HEK293 (cell line): Measurements from ENCODE around the gene TMEM72.

Source experiments
- BCL11A ChIP-seq: fragments of 450-650 bp; formaldehyde crosslinking; IDR thresholded peaks from 2 replicates; pipeline ENCODE4 v1.5.1; 2016; ENCODE audit warnings: low read depth, missing biosample characterization, missing genetic modification characterization
- FEZF1 ChIP-seq: fragments of 450-650 bp; formaldehyde crosslinking; IDR thresholded peaks from 2 replicates; pipeline ENCODE4 v1.5.1; 2016; ENCODE audit warnings: missing biosample characterization, missing genetic modification characterization
- KLF9 ChIP-seq: fragments of 450-650 bp; formaldehyde crosslinking; IDR thresholded peaks from 2 replicates; pipeline ENCODE4 v1.5.1; 2016; ENCODE audit warnings: missing biosample characterization, missing genetic modification characterization, low read depth
- MEIS1 ChIP-seq: sonication (generic); formaldehyde crosslinking; IDR thresholded peaks from 2 replicates; pipeline ENCODE4 v1.8.1; 2022; ENCODE audit warnings: missing genetic modification reagents, mild to moderate bottlenecking, borderline replicate concordance
- YY2 ChIP-seq: fragments of 450-650 bp; formaldehyde crosslinking; IDR thresholded peaks from 2 replicates; pipeline ENCODE4 v1.5.1; 2016; ENCODE audit warnings: missing biosample characterization, missing genetic modification characterization
- ZBTB8A ChIP-seq: fragments of 450-650 bp; formaldehyde crosslinking; IDR thresholded peaks from 2 replicates; pipeline ENCODE4 v1.5.1; 2016; ENCODE audit warnings: missing biosample characterization, missing genetic modification characterization
- ZEB2 ChIP-seq: fragments of 450-650 bp; formaldehyde crosslinking; IDR thresholded peaks from 2 replicates; pipeline ENCODE4 v1.5.1; 2016; ENCODE audit warnings: missing biosample characterization, missing genetic modification characterization
- ZFP37 ChIP-seq: fragments of 450-650 bp; formaldehyde crosslinking; IDR thresholded peaks from 2 replicates; pipeline ENCODE4 v1.5.1; 2016; ENCODE audit warnings: missing biosample characterization, missing genetic modification characterization
- ZNF133 ChIP-seq: fragments of 450-650 bp; formaldehyde crosslinking; IDR thresholded peaks from 2 replicates; pipeline ENCODE4 v1.5.1; 2016; ENCODE audit warnings: missing biosample characterization, missing genetic modification characterization
- ZNF138 ChIP-seq: fragments of 450-650 bp; formaldehyde crosslinking; IDR thresholded peaks from 2 replicates; pipeline ENCODE4 v1.5.1; 2016; ENCODE audit warnings: missing biosample characterization, missing genetic modification characterization, borderline replicate concordance
- ZNF155 ChIP-seq: fragments of 450-650 bp; formaldehyde crosslinking; IDR thresholded peaks from 2 replicates; pipeline ENCODE4 v1.5.1; 2016; ENCODE audit warnings: missing biosample characterization, missing genetic modification characterization
- ZNF16 ChIP-seq: fragments of 450-650 bp; formaldehyde crosslinking; IDR thresholded peaks from 2 replicates; pipeline ENCODE4 v1.5.1; 2016; ENCODE audit warnings: low read depth, missing biosample characterization, missing genetic modification characterization
- ZNF23 ChIP-seq: fragments of 450-650 bp; formaldehyde crosslinking; IDR thresholded peaks from 2 replicates; pipeline ENCODE4 v1.5.1; 2016; ENCODE audit warnings: missing biosample characterization, missing genetic modification characterization, borderline replicate concordance
- ZNF24 ChIP-seq: fragments of 450-650 bp; formaldehyde crosslinking; IDR thresholded peaks from 2 replicates; pipeline ENCODE4 v1.5.1; 2016; ENCODE audit warnings: missing biosample characterization, missing genetic modification characterization
- ZNF394 ChIP-seq: fragments of 450-650 bp; formaldehyde crosslinking; IDR thresholded peaks from 2 replicates; pipeline ENCODE4 v1.5.1; 2016; ENCODE audit warnings: missing biosample characterization, missing genetic modification characterization, mild to moderate bottlenecking, moderate library complexity, borderline replicate concordance
- ZNF560 ChIP-seq: fragments of 450-650 bp; formaldehyde crosslinking; IDR thresholded peaks from 2 replicates; pipeline ENCODE4 v1.5.1; 2017; ENCODE audit warnings: missing biosample characterization, missing genetic modification characterization, borderline replicate concordance
- ZNF571 ChIP-seq: fragments of 450-650 bp; formaldehyde crosslinking; IDR thresholded peaks from 2 replicates; pipeline ENCODE4 v1.5.0; 2017; ENCODE audit warnings: missing biosample characterization, missing genetic modification characterization
- ZNF585B ChIP-seq: fragments of 450-650 bp; formaldehyde crosslinking; IDR thresholded peaks from 2 replicates; pipeline ENCODE4 v1.5.1; 2016; ENCODE audit warnings: missing biosample characterization, missing genetic modification characterization
- ZNF670 ChIP-seq: fragments of 450-650 bp; formaldehyde crosslinking; IDR thresholded peaks from 2 replicates; pipeline ENCODE4 v1.5.1; 2016; ENCODE audit warnings: missing biosample characterization, missing genetic modification characterization, low read depth
- ZNF677 ChIP-seq: fragments of 450-650 bp; IDR thresholded peaks from 2 replicates; pipeline ENCODE4 v1.5.0; 2018; ENCODE audit warnings: missing biosample characterization, mild to moderate bottlenecking, missing genetic modification characterization, moderate library complexity
- ZNF791 ChIP-seq: fragments of 450-650 bp; formaldehyde crosslinking; IDR thresholded peaks from 2 replicates; pipeline ENCODE4 v1.5.1; 2016; ENCODE audit warnings: missing biosample characterization, missing genetic modification characterization
- TF ChIP-seq, protein P1 (sequence below): fragments of 450-650 bp; formaldehyde crosslinking; conservative IDR thresholded peaks from 2 replicates; pipeline ENCODE4 v1.5.1; 2016; ENCODE audit warnings: low read depth, missing biosample characterization, missing genetic modification characterization
- TF ChIP-seq, protein P2 (sequence below): fragments of 450-650 bp; formaldehyde crosslinking; IDR thresholded peaks from 2 replicates; pipeline ENCODE4 v1.5.1; 2016; ENCODE audit warnings: missing biosample characterization, missing genetic modification characterization
- TF ChIP-seq, protein P3 (sequence below): fragments of 450-650 bp; formaldehyde crosslinking; IDR thresholded peaks from 2 replicates; pipeline ENCODE4 v1.5.1; 2017; ENCODE audit warnings: missing biosample characterization, missing genetic modification characterization
- TF ChIP-seq, protein P4 (sequence below): fragments of 450-650 bp; formaldehyde crosslinking; IDR thresholded peaks from 2 replicates; pipeline ENCODE4 v1.5.1; 2016; ENCODE audit warnings: missing biosample characterization, missing genetic modification characterization
- TF ChIP-seq, protein P5 (sequence below): fragments of 450-650 bp; formaldehyde crosslinking; IDR thresholded peaks from 2 replicates; pipeline ENCODE4 v1.5.1; 2016; ENCODE audit warnings: missing biosample characterization, missing genetic modification characterization
- TF ChIP-seq, protein P6 (sequence below): fragments of 450-650 bp; formaldehyde crosslinking; IDR thresholded peaks from 2 replicates; pipeline ENCODE4 v1.5.1; 2016; ENCODE audit warnings: missing biosample characterization, missing genetic modification characterization
- TF ChIP-seq, protein P7 (sequence below): fragments of 450-650 bp; formaldehyde crosslinking; IDR thresholded peaks from 2 replicates; pipeline ENCODE4 v1.5.1; 2017; ENCODE audit warnings: missing biosample characterization, mild to moderate bottlenecking, missing genetic modification characterization, moderate library complexity

TMEM72 gene

DNA sequence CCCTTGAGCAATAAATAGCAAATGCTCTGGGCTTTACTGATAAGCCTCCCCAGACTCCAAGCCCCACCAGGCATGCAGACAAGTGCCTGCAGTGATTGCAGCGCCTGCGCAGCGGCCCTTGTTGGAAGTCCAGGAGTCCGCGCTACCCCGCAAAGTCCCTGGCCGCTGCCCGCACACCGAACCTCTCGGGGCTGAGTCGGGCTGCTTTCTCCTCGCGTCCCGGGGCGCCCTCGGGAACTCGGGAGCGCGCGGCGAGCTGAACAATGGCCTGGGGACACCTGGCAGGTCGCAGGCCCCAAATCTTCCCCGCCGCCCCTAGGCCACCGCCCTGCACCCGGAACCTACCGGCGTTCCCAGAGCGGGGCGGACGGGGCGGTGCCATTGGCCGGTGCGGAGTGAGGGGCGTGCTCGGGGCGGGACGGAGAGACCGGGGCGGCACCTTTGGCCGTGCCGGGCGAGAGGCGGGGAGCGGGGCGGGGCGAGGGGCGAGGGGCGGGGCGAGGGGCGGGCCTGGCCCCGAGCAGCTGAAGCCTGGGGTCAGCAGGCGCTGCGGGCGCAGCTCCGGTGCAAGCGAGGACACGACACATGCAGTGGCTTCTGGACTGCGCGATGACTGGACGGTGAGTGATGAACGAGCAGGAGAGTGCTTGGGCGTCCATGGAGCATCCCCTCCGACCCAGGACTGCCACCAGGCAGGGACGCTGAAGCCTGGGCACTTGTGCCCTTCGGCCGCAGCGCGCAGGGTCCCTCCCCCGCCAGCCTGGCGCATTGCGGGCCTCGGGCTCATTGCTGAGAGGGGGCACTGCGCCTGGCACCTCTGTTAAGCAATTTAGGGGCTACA is 48.3 kb downstream of the TMEM72 start, which contains the start of gene RASSF4 (continued):
- TF ChIP-seq, protein P1, sequence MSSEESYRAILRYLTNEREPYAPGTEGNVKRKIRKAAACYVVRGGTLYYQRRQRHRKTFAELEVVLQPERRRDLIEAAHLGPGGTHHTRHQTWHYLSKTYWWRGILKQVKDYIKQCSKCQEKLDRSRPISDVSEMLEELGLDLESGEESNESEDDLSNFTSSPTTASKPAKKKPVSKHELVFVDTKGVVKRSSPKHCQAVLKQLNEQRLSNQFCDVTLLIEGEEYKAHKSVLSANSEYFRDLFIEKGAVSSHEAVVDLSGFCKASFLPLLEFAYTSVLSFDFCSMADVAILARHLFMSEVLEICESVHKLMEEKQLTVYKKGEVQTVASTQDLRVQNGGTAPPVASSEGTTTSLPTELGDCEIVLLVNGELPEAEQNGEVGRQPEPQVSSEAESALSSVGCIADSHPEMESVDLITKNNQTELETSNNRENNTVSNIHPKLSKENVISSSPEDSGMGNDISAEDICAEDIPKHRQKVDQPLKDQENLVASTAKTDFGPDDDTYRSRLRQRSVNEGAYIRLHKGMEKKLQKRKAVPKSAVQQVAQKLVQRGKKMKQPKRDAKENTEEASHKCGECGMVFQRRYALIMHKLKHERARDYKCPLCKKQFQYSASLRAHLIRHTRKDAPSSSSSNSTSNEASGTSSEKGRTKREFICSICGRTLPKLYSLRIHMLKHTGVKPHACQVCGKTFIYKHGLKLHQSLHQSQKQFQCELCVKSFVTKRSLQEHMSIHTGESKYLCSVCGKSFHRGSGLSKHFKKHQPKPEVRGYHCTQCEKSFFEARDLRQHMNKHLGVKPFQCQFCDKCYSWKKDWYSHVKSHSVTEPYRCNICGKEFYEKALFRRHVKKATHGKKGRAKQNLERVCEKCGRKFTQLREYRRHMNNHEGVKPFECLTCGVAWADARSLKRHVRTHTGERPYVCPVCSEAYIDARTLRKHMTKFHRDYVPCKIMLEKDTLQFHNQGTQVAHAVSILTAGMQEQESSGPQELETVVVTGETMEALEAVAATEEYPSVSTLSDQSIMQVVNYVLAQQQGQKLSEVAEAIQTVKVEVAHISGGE (tag by site-specific recombination), result 0 out of 2 replicates have a peak, but pooled peaks have one; percentile 42
- TF ChIP-seq FEZF1 (no peak), ZNF791 (tag by site-specific recombination) (no peak), ZNF138 (no peak), MEIS1 (CRISPR knock-in tag) (no peak), ZNF585B (tag by site-specific recombination) (no peak), ZEB2 (peak; percentile 92), ZNF155 (tag by site-specific recombination) (no peak), ZNF571 (tag by site-specific recombination) (no peak), ZNF133 (tag by site-specific recombination) (no peak), ZNF16 (tag by site-specific recombination) (no peak), ZNF24 (tag by site-specific recombination) (no peak), BCL11A (tag by site-specific recombination) (peak; percentile 59; the same call in 1 of the 2 replicates), KLF9 (tag by site-specific recombination) (peak; percentile 71), ZNF670 (tag by site-specific recombination) (no peak), ZFP37 (tag by site-specific recombination) (no peak), YY2 (tag by site-specific recombination) (no peak), ZBTB8A (tag by site-specific recombination) (peak; percentile 79), ZNF560 (tag by site-specific recombination) (no peak), ZNF394 (tag by site-specific recombination) (no peak), ZNF23 (tag by site-specific recombination) (no peak), ZNF677 (tag by site-specific recombination) (no peak)
- TF ChIP-seq, protein P2, sequence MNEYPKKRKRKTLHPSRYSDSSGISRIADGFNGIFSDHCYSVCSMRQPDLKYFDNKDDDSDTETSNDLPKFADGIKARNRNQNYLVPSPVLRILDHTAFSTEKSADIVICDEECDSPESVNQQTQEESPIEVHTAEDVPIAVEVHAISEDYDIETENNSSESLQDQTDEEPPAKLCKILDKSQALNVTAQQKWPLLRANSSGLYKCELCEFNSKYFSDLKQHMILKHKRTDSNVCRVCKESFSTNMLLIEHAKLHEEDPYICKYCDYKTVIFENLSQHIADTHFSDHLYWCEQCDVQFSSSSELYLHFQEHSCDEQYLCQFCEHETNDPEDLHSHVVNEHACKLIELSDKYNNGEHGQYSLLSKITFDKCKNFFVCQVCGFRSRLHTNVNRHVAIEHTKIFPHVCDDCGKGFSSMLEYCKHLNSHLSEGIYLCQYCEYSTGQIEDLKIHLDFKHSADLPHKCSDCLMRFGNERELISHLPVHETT, result no peak
- TF ChIP-seq, protein P3, sequence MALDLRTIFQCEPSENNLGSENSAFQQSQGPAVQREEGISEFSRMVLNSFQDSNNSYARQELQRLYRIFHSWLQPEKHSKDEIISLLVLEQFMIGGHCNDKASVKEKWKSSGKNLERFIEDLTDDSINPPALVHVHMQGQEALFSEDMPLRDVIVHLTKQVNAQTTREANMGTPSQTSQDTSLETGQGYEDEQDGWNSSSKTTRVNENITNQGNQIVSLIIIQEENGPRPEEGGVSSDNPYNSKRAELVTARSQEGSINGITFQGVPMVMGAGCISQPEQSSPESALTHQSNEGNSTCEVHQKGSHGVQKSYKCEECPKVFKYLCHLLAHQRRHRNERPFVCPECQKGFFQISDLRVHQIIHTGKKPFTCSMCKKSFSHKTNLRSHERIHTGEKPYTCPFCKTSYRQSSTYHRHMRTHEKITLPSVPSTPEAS (tag by site-specific recombination), result no peak
- TF ChIP-seq, protein P4, sequence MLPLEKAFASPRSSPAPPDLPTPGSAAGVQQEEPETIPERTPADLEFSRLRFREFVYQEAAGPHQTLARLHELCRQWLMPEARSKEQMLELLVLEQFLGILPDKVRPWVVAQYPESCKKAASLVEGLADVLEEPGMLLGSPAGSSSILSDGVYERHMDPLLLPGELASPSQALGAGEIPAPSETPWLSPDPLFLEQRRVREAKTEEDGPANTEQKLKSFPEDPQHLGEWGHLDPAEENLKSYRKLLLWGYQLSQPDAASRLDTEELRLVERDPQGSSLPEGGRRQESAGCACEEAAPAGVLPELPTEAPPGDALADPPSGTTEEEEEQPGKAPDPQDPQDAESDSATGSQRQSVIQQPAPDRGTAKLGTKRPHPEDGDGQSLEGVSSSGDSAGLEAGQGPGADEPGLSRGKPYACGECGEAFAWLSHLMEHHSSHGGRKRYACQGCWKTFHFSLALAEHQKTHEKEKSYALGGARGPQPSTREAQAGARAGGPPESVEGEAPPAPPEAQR (tag by site-specific recombination), result no peak
- TF ChIP-seq, protein P5, sequence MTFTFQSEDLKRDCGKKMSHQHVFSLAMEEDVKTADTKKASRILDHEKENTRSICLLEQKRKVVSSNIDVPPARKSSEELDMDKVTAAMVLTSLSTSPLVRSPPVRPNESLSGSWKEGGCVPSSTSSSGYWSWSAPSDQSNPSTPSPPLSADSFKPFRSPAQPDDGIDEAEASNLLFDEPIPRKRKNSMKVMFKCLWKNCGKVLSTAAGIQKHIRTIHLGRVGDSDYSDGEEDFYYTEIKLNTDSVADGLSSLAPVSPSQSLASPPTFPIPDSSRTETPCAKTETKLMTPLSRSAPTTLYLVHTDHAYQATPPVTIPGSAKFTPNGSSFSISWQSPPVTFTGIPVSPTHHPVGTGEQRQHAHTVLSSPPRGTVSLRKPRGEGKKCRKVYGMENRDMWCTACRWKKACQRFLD, result no peak
- TF ChIP-seq, protein P6, sequence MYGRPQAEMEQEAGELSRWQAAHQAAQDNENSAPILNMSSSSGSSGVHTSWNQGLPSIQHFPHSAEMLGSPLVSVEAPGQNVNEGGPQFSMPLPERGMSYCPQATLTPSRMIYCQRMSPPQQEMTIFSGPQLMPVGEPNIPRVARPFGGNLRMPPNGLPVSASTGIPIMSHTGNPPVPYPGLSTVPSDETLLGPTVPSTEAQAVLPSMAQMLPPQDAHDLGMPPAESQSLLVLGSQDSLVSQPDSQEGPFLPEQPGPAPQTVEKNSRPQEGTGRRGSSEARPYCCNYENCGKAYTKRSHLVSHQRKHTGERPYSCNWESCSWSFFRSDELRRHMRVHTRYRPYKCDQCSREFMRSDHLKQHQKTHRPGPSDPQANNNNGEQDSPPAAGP (tag by site-specific recombination), result peak; percentile 64; the same call in 1 of the 2 replicates
- TF ChIP-seq, protein P7, sequence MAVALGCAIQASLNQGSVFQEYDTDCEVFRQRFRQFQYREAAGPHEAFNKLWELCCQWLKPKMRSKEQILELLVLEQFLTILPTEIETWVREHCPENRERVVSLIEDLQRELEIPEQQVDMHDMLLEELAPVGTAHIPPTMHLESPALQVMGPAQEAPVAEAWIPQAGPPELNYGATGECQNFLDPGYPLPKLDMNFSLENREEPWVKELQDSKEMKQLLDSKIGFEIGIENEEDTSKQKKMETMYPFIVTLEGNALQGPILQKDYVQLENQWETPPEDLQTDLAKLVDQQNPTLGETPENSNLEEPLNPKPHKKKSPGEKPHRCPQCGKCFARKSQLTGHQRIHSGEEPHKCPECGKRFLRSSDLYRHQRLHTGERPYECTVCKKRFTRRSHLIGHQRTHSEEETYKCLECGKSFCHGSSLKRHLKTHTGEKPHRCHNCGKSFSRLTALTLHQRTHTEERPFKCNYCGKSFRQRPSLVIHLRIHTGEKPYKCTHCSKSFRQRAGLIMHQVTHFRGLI (tag by site-specific recombination), result peak; percentile 88
